C4-2B (cell line): Measurements from ENCODE around the gene POC5.

Experiments
- ZFX ChIP-seq: fragments of 450-650 bp; IDR thresholded peaks from 2 replicates; pipeline ENCODE4 v1.6.1; 2017
- TF ChIP-seq, protein P1 (sequence below): fragments of 450-650 bp; conservative IDR thresholded peaks from 2 replicates; pipeline ENCODE4 v1.5.1; 2017; ENCODE audit warnings: mild to moderate bottlenecking

GRCh38 chr5:75662061-75662460 lies 55.2 kb downstream of the POC5 start:
- TF ChIP-seq, protein P1, sequence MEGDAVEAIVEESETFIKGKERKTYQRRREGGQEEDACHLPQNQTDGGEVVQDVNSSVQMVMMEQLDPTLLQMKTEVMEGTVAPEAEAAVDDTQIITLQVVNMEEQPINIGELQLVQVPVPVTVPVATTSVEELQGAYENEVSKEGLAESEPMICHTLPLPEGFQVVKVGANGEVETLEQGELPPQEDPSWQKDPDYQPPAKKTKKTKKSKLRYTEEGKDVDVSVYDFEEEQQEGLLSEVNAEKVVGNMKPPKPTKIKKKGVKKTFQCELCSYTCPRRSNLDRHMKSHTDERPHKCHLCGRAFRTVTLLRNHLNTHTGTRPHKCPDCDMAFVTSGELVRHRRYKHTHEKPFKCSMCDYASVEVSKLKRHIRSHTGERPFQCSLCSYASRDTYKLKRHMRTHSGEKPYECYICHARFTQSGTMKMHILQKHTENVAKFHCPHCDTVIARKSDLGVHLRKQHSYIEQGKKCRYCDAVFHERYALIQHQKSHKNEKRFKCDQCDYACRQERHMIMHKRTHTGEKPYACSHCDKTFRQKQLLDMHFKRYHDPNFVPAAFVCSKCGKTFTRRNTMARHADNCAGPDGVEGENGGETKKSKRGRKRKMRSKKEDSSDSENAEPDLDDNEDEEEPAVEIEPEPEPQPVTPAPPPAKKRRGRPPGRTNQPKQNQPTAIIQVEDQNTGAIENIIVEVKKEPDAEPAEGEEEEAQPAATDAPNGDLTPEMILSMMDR: no peak
- no peak for TF ChIP-seq ZFX
